Measurements from ENCODE around the gene KLHL12. TPM values are rescaled to one million over a fixed set of nuclear protein-coding genes. Genes with fewer than 3 reads are reported as not detected.
A peak's percentile ranks its signal among the peaks of the same experiment; 100 is the strongest.

Gene KLHL12
- total and polyA plus RNA-seq, 7 experiments from 2014 or later, result 12.1 to 28.0 (median 18.3) TPM

DNA sequence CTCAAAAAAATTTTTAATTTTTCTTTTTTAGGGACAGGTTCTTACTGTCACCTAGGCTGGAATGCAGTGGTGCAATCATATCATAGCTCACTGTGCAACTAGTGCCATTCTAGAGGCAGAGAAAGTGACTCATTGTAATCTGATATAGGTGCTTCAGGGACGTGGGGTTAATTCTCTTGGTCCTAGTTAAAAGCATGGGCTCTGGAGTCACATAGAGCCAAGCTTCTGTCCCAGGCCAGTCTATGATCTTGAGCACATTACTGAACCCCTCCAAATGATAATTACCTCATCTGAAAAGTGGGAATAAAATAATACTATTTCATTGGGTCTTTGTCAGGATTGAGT, 32.2 kb upstream of the KLHL12 start:
- Mint-ChIP-seq H3K36me3 (peaks cover 0 to 16% (median 4%) of the 10 kb centered on the region in 5 donors), H3K4me1 (peaks cover 11 to 42% (median 39%) of the 10 kb centered on the region in 7 donors), H3K9me3 (peaks cover 0 to 2% (median 0%) of the 10 kb centered on the region in 11 donors), H3K27me3 (no peaks in the 10 kb centered on the region), H3K4me3 (peak overlapping the region in 3 of 10 donors; percentile 82 to 93 (median 84)), H3K27ac (peak overlapping the region in 3 of 9 donors; percentile 89 to 97 (median 94))
- no peaks in the 10 kb centered on the region for H3K27me3 ChIP-seq (ENCODE audit: control insufficient read depth in 2 of 2, insufficient read depth in 2 of 2, low read length in 2 of 2)
- peaks cover 19 to 30% of the 10 kb centered on the region in 2 donors for H3K4me1 ChIP-seq (ENCODE audit: control insufficient read depth in 2 of 2, insufficient read depth in 2 of 2, low read length in 2 of 2)
- peaks cover 0 to 37% (median 7%) of the 10 kb centered on the region in 3 experiments for H3K36me3 ChIP-seq (ENCODE audit: control insufficient read depth in 2 of 3, insufficient read depth in 3 of 3, low read length in 3 of 3)
- H3K27ac ChIP-seq (ENCODE audit: low read depth, low read length), result peak overlapping the region; percentile 95
- H3K9me3 ChIP-seq (ENCODE audit: control insufficient read depth in 2 of 3, low read length in 3 of 3), result no peaks in the 10 kb centered on the region
- H3K4me3 ChIP-seq (ENCODE audit: low read length), result no peak overlapping the region
- ChIA-PET POLR2A (interaction anchor here (0.6 to 2.6 kb wide), 3 partner anchors 9 to 898 kb away, joined by 3 to 10 read pairs (median 3); no protein-coding TSS in a partner anchor), CTCF (interaction anchor here (1.4 kb wide), 1 partner anchor 9 kb away, joined by 7 read pairs; no protein-coding TSS in a partner anchor)
- DNase-seq, result no peak
- intact Hi-C loops (cut with micrococcal nuclease), result loop anchor here (2.0 to 10.0 kb wide), 7 partner anchors 16 to 1804 kb away; partner anchors contain the start of genes PPP1R12B (in 2 of the 2), PCAT6 (in 1 of the 2) and TMEM9 (in 1 of the 2)
- ATAC-seq, result no peak

DNA sequence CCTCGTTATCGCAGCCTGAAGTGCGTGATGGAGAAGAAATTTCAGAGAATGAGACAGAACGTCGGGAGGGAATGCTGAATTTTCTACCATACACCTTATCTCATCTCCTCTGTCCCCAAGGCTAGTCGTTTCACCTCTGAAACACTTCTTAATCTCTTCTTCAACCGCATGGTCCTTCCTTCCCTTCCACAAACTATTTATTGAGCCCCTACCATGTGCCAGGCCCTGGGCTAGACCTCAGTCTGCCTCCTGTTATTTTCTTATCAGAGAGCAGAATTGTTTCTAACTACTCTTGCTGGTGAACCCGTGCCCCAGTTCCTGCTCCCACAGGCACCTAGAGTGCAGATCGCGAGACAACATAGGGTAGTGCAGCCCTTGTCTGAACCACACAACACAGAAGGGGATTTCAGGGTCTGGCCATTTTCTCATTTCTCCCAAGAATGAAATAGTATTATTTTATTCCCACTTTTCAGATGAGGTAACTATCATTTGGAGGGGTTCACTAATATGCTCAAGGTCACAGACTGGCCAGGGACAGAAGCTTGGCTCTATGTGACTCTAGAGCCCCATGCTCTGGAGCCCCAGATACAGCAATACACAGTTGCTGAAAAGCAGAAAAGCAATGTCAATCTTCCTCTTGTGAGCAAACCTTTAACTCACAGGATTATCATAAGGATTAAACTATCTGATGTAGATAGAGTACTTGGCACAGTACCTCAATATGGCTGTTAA, 31.7 kb upstream of the KLHL12 start:
- H3K4me3 Mint-ChIP-seq, result peak overlapping the region; percentile 76 to 97 (median 92)
- Histone ChIP-seq H3K36me3 (ENCODE audit: control insufficient read depth in 2 of 3, insufficient read depth in 3 of 3, low read length in 3 of 3) (peaks cover 0 to 32% (median 7%) of the 10 kb centered on the region in 3 experiments), H3K4me1 (ENCODE audit: control insufficient read depth in 2 of 2, insufficient read depth in 2 of 2, low read length in 2 of 2) (peaks cover 19 to 35% of the 10 kb centered on the region in 2 donors), H3K4me3 (ENCODE audit: low read length) (peak overlapping the region; percentile 84), H3K27ac (ENCODE audit: low read depth, low read length) (peak overlapping the region; percentile 95), H3K9me3 (ENCODE audit: control insufficient read depth in 2 of 3, low read length in 3 of 3) (no peaks in the 10 kb centered on the region), H3K27me3 (ENCODE audit: control insufficient read depth in 2 of 2, insufficient read depth in 2 of 2, low read length in 2 of 2) (no peaks in the 10 kb centered on the region)
- peaks cover 0 to 2% (median 0%) of the 10 kb centered on the region in 11 donors for H3K9me3 Mint-ChIP-seq
- CTCF ChIA-PET, result interaction anchor here (1.4 kb wide), 1 partner anchor 9 kb away, joined by 7 read pairs; no protein-coding TSS in a partner anchor
- intact Hi-C loops (cut with micrococcal nuclease), result loop anchor here (1.0 to 10.0 kb wide), 14 partner anchors 9 to 1804 kb away; partner anchors contain the start of genes CYB5R1 (in 2 of the 2), KLHL12 (in 2 of the 2), PCAT6 (in 2 of the 2) and PPP1R12B (in 2 of the 2)
- POLR2A ChIA-PET, result interaction anchor here (0.6 to 2.6 kb wide), 3 partner anchors 9 to 899 kb away, joined by 3 to 10 read pairs (median 3); no protein-coding TSS in a partner anchor
- peak overlapping the region; percentile 84 to 98 (median 95) for H3K27ac Mint-ChIP-seq
- H3K36me3 Mint-ChIP-seq, result peaks cover 0 to 14% (median 2%) of the 10 kb centered on the region in 5 donors
- DNase-seq, result peak in 1 of 9 donors; percentile 32
- peak; percentile 12 for ATAC-seq
- no peaks in the 10 kb centered on the region for H3K27me3 Mint-ChIP-seq
- peaks cover 16 to 47% (median 44%) of the 10 kb centered on the region in 7 donors for H3K4me1 Mint-ChIP-seq

DNA sequence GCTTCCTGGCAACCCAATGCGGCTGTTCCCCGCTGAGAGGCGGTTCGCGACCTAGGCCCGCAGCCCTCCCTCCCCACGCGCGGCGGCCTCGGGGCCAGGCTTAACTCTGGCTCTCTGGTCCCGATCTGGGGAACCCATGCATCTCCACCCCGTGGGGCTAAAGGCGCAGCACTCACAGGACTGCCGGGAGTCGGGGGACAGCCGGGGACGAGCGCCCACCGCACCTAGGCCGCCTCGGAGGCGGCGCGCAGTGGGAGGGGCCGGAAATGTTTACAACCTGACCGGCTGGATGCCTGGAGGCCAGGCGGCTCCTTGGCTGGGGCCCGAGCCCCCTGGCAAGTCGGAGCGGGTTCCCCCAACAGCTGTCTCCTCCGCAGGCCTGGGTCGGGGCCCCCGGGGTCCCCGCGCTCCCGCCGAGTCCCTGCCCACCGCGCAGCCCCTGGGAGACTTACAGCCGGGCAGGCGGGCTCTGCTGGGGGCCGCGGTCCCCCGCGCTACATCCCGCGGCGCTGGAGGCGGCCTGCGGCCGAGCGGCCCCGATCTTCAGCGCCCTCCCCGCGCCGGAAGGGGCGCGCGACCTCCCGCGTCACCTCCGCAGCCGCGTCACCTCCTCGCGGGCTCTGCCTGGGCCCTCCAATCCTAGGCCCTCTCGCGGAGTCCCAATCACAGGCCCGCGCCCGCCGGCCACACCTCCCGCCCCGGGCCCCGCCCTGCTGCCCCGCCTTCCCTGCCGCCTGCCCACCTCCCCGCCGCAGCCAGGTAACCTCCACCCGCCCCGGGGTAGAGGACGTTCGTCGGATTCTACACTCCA, 30.9 kb upstream of the KLHL12 start, which contains the start of gene ADIPOR1:
ADIPOR1 (minus strand) TSS at position 580 of the 811 bp plus-strand sequence. CDS start 7,242 bp downstream, outside the sequence.
- Histone ChIP-seq H3K36me3 (ENCODE audit: control insufficient read depth in 2 of 3, insufficient read depth in 3 of 3, low read length in 3 of 3) (peaks cover 0 to 24% (median 4%) of the 10 kb centered on the region in 3 experiments), H3K4me1 (ENCODE audit: control insufficient read depth in 2 of 2, insufficient read depth in 2 of 2, low read length in 2 of 2) (peaks cover 19 to 39% of the 10 kb centered on the region in 2 donors), H3K27me3 (ENCODE audit: control insufficient read depth in 2 of 2, insufficient read depth in 2 of 2, low read length in 2 of 2) (no peaks in the 10 kb centered on the region), H3K4me3 (ENCODE audit: low read length) (peak within 1 kb of the TSS; percentile 84), H3K9me3 (ENCODE audit: control insufficient read depth in 2 of 3, low read length in 3 of 3) (no peaks in the 10 kb centered on the region), H3K27ac (ENCODE audit: low read depth, low read length) (peak within 1 kb of the TSS; percentile 95)
- H3K9me3 Mint-ChIP-seq, result peaks cover 0 to 2% (median 0%) of the 10 kb centered on the region in 11 donors
- ATAC-seq (peak; percentile 99), DNase-seq (peak; percentile 88 to 96 (median 94))
- ChIA-PET CTCF (no interaction called here), POLR2A (interaction anchor here (2.6 kb wide), 1 partner anchor 10 kb away, joined by 10 read pairs; no protein-coding TSS in a partner anchor)
- H3K36me3 Mint-ChIP-seq, result peaks cover 0 to 10% (median 0%) of the 10 kb centered on the region in 5 donors
- peaks cover 20 to 55% (median 52%) of the 10 kb centered on the region in 7 donors for H3K4me1 Mint-ChIP-seq
- intact Hi-C loops (cut with micrococcal nuclease), result loop anchor here (1.0 to 10.0 kb wide), 14 partner anchors 9 to 1803 kb away; partner anchors contain the start of genes CYB5R1 (in 2 of the 2), KLHL12 (in 2 of the 2), PCAT6 (in 2 of the 2) and PPP1R12B (in 2 of the 2)
- H3K27me3 Mint-ChIP-seq, result no peaks in the 10 kb centered on the region
- peak within 1 kb of the TSS; percentile 76 to 97 (median 92) for H3K4me3 Mint-ChIP-seq
- peak within 1 kb of the TSS; percentile 86 to 98 (median 95) for H3K27ac Mint-ChIP-seq

GRCh38 chr1:202956969-202957368, 29.9 kb upstream of the KLHL12 start:
- peaks cover 0 to 14% (median 0%) of the 10 kb centered on the region in 3 experiments for H3K36me3 ChIP-seq (ENCODE audit: control insufficient read depth in 2 of 3, insufficient read depth in 3 of 3, low read length in 3 of 3)
- H3K9me3 Mint-ChIP-seq, result peaks cover 0 to 2% (median 0%) of the 10 kb centered on the region in 11 donors
- no peaks in the 10 kb centered on the region for H3K27me3 Mint-ChIP-seq
- ChIA-PET CTCF (no interaction called here), POLR2A (interaction anchor here (0.9 to 1.0 kb wide), 2 partner anchors 43 to 50 kb away, joined by 4 to 5 read pairs; partner anchors contain the start of gene TMEM183A)
- peak overlapping the region; percentile 84 for H3K4me3 ChIP-seq (ENCODE audit: low read length)
- peak overlapping the region; percentile 83 to 95 (median 89) for H3K27ac Mint-ChIP-seq
- ATAC-seq (no peak), DNase-seq (no peak)
- intact Hi-C loops (cut with micrococcal nuclease), result loop anchor here (5.0 to 10.0 kb wide), 3 partner anchors 192 to 1802 kb away; partner anchors contain the start of genes PPP1R12B (in 1 of the 2) and TMEM9 (in 1 of the 2)
- H3K36me3 Mint-ChIP-seq, result peaks cover 0 to 6% (median 0%) of the 10 kb centered on the region in 5 donors
- H3K27me3 ChIP-seq (ENCODE audit: control insufficient read depth in 2 of 2, insufficient read depth in 2 of 2, low read length in 2 of 2), result no peaks in the 10 kb centered on the region
- H3K4me1 ChIP-seq (ENCODE audit: control insufficient read depth in 2 of 2, insufficient read depth in 2 of 2, low read length in 2 of 2), result peaks cover 19 to 43% of the 10 kb centered on the region in 2 donors
- H3K4me3 Mint-ChIP-seq, result peak overlapping the region; percentile 76 to 96 (median 90)
- no peaks in the 10 kb centered on the region for H3K9me3 ChIP-seq (ENCODE audit: control insufficient read depth in 2 of 3, low read length in 3 of 3)
- H3K4me1 Mint-ChIP-seq, result peaks cover 28 to 62% (median 59%) of the 10 kb centered on the region in 7 donors
- peak overlapping the region; percentile 95 for H3K27ac ChIP-seq (ENCODE audit: low read depth, low read length)

- H3K4me3 ChIP-seq (ENCODE audit: low read length), result no peak overlapping the region
- intact Hi-C loops (cut with micrococcal nuclease), result loop anchor here in 1 of 2 donors (10.0 kb wide), 2 partner anchors 189 to 1799 kb away; partner anchors contain the start of gene TMEM9
Measured at GRCh38 chr1:202954057-202954745, 27.2 kb upstream of the KLHL12 start.

More at GRCh38 chr1:202954057-202954745, 27.2 kb upstream of the KLHL12 start:
- Mint-ChIP-seq H3K4me3 (peak overlapping the region in 4 of 10 donors; percentile 1 to 48 (median 14)), H3K27me3 (no peaks in the 10 kb centered on the region), H3K36me3 (peaks cover 0 to 4% (median 3%) of the 10 kb centered on the region in 5 donors), H3K4me1 (peaks cover 33 to 71% (median 68%) of the 10 kb centered on the region in 7 donors), H3K9me3 (peaks cover 0 to 2% (median 0%) of the 10 kb centered on the region in 11 donors), H3K27ac (peak overlapping the region in 7 of 9 donors; percentile 3 to 76 (median 16))
- Histone ChIP-seq H3K9me3 (ENCODE audit: control insufficient read depth in 2 of 3, low read length in 3 of 3) (no peaks in the 10 kb centered on the region), H3K27me3 (ENCODE audit: control insufficient read depth in 2 of 2, insufficient read depth in 2 of 2, low read length in 2 of 2) (no peaks in the 10 kb centered on the region), H3K4me1 (ENCODE audit: control insufficient read depth in 2 of 2, insufficient read depth in 2 of 2, low read length in 2 of 2) (peaks cover 19 to 43% of the 10 kb centered on the region in 2 donors), H3K36me3 (ENCODE audit: control insufficient read depth in 2 of 3, insufficient read depth in 3 of 3, low read length in 3 of 3) (peaks cover 0 to 25% (median 0%) of the 10 kb centered on the region in 3 experiments), H3K27ac (ENCODE audit: low read depth, low read length) (no peak overlapping the region)
- ChIA-PET CTCF (interaction anchor here (1.0 kb wide), 1 partner anchor 53 kb away, joined by 4 read pairs; the partner anchor contains the start of gene TMEM183A), POLR2A (interaction anchor here (0.6 to 1.3 kb wide), 7 partner anchors 9 to 1123 kb away, joined by 3 to 6 read pairs (median 4); partner anchors contain the start of genes CYB5R1 and TMEM183A)
- DNase-seq (no peak), ATAC-seq (no peak)
